GM12878 (cell line): ENCODE results near the gene C1orf87.

Experiments used
- CHD4 ChIP-seq: fragments of 200-600 bp; sonication (generic); IDR thresholded peaks from 2 replicates; pipeline ENCODE4 v1.6.1; 2016; ENCODE audit warnings: mild to moderate bottlenecking
- TF ChIP-seq, protein P1 (sequence below), 3 experiments: IDR thresholded peaks in 2 of 3; conservative IDR thresholded peaks in 1 of 3; 2 replicates each; pipeline ENCODE4 v1.5.1; 2011; ENCODE audit warnings: low read depth in 3 of 3, low read length in 3 of 3, mild to moderate bottlenecking in 3 of 3, control low read depth in 2 of 3, moderate library complexity in 2 of 3, inconsistent platforms in 1 of 3, mixed read lengths in 1 of 3; ENCODE audit not compliant: control insufficient read depth in 2 of 3, insufficient read depth in 1 of 3; ENCODE audit errors: extremely low read depth in 1 of 3

DNA sequence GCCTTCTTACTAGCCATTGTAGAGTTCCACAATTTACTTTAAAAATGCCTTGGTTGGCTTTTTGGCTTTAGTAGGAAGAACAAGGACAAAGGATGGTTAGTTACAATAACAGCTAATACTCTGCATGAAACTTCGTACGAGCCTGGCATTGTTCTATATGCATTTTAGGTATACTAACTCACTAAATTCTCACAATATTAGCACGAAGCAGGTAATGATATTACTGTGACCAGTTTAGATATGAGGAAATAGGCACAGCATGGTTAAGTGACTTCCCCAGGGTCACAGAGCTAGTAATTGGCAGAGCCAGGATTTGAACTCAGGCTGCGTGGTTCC is 96.5 kb downstream of the C1orf87 start:
- TF ChIP-seq, protein P1, sequence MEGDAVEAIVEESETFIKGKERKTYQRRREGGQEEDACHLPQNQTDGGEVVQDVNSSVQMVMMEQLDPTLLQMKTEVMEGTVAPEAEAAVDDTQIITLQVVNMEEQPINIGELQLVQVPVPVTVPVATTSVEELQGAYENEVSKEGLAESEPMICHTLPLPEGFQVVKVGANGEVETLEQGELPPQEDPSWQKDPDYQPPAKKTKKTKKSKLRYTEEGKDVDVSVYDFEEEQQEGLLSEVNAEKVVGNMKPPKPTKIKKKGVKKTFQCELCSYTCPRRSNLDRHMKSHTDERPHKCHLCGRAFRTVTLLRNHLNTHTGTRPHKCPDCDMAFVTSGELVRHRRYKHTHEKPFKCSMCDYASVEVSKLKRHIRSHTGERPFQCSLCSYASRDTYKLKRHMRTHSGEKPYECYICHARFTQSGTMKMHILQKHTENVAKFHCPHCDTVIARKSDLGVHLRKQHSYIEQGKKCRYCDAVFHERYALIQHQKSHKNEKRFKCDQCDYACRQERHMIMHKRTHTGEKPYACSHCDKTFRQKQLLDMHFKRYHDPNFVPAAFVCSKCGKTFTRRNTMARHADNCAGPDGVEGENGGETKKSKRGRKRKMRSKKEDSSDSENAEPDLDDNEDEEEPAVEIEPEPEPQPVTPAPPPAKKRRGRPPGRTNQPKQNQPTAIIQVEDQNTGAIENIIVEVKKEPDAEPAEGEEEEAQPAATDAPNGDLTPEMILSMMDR (IDR thresholded peaks at IDR 0.05 in 2 of 3, conservative IDR thresholded peaks at IDR 0.05 in 1 of 3; ENCODE audit: control insufficient read depth in 2 of 3, extremely low read depth in 1 of 3, insufficient read depth in 1 of 3, low read depth in 3 of 3, low read length in 3 of 3): no peak
- TF ChIP-seq CHD4: no peak
